Ovary (tissue), 9 donors: ENCODE data around the gene MRAS. TPM values are rescaled to one million over a fixed set of nuclear protein-coding genes. Genes with fewer than 3 reads are reported as not detected.

ENCODE experiments used
- DNase-seq, 5 donors: peaks; one replicate each; pipeline ENCODE4 v3.0.0-alpha.2; 2019 to 2020
- H3K27ac ChIP-seq, 2 donors: fragments of 200-600 bp; one replicate each; pipeline versions ENCODE4 v1.5.1 to v1.8.0; 2019 to 2022
- H3K27me3 ChIP-seq: fragments of 200-600 bp; one replicate; pipeline ENCODE4 v1.8.0; 2022
- H3K36me3 ChIP-seq: fragments of 200-600 bp; sonication (generic); one replicate; pipeline ENCODE4 v1.5.1; 2019
- H3K4me1 ChIP-seq: one replicate; pipeline ENCODE4 v1.8.1; 2013; ENCODE audit warnings: mild to moderate bottlenecking, moderate library complexity; ENCODE audit not compliant: insufficient read depth
- H3K4me3 ChIP-seq: fragments of 200-600 bp; sonication (generic); one replicate; pipeline ENCODE4 v1.5.1; 2017
- H3K9me3 ChIP-seq, 2 donors: fragments of 200-600 bp in 1 of 2; sonication (generic) in 1 of 2; one replicate each; pipeline versions ENCODE4 v1.5.1 to v1.8.1; 2013 to 2019; ENCODE audit warnings: mild to moderate bottlenecking in 1 of 2, moderate library complexity in 1 of 2
- EP300 ChIP-seq: sonication (generic); formaldehyde crosslinking; IDR thresholded peaks from one replicate; pipeline ENCODE4 v1.6.1; 2017; ENCODE audit warnings: antibody characterized with exemption
- POLR2A ChIP-seq: fragments of 450-650 bp; IDR thresholded peaks from one replicate; pipeline ENCODE4 v1.6.1; 2017; ENCODE audit warnings: antibody characterized with exemption, mild to moderate bottlenecking, moderate library complexity
- WGBS, 3 donors: extraction: QIAGEN DNeasy Blood & Tissue Kit in 1 of 3; methylation state at CpG; one replicate each; pipeline versions ENCODE4 v1.1.5 to v1.1.7; 2013 to 2017; 5-methylcytosine and 5-hydroxymethylcytosine counted together
- intact Hi-C, 4 donors: fragments of 100-400 bp; cut with DNase I; formaldehyde crosslinking; loops; one replicate each; pipeline versions ENCODE4 v1.11.0 to v1.15.1; 2022 to 2023
- polyA plus RNA-seq, 2 donors: library from polyadenylated mRNA; stranded (reverse); fragments of 200-250 nt in 1 of 2; fragments of 350-450 nt in 1 of 2; fragmentation: Illumina TruSeq in 1 of 2; extraction: RNeasy Lipid Tissue Mini Kit (QIAGEN cat#74804) in 1 of 2; gene quantifications; one replicate each; pipeline ENCODE4 v1.2.3, GENCODE V29; 2013 to 2014
- total RNA-seq, 7 donors: library from RNA; depleted of rRNA in 2 of 7; stranded (reverse); fragments of >200 nt in 2 of 7; fragmentation: NEBNext Ultra II Directional in 3 of 7; extraction: Animal tissue kit (Norgen Biotek cat#: 25700) in 3 of 7; gene quantifications; one replicate each; pipeline versions ENCODE4 v1.1.0 to v1.2.4, GENCODE V29; 2016 to 2023
- TF ChIP-seq, protein P1 (sequence below), 3 donors: fragments of 450-650 bp in 2 of 3; fragments of 200-600 bp in 1 of 3; IDR thresholded peaks; one replicate each; pipeline versions ENCODE4 v1.5.1 to v1.8.0; 2016 to 2022; ENCODE audit warnings: antibody characterized with exemption in 3 of 3, mild to moderate bottlenecking in 1 of 3
- donor health status: DM: no; HTN: no; CAD: no; lungs with moderate emphysema.
- donor health status: DM: no; HTN: no; CAD: no.
- donor health status: Bipolar disorder and iron deficiency.
- donor health status: DM: yes; HTN: yes; CAD: no.
- donor health status: DM: no; HTN: no; CAD: no.
- donor health status: DM: yes; HTN: yes; CAD: no.

Gene MRAS
- total and polyA plus RNA-seq, 9 donors = 35.9 to 148 (median 80.5) TPM

DNA sequence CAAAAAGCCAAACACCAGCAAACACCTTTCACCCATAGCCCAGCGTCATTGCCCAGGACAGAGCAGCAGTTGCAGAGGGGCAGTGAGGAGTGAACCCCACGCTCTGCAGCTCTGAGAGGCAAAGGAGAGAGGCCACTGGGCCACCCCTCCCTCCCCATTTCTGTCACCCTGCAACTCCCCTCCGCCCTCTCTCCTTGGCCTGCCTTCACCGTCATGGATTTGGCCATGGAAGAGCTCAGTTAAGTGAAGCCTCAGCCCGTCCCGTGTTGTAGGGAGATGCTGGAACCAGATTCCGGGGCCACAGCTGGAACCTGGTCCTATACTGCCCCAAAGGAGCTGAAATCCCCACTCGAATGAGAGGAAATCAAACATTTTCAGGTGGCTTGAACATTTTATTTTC, 21.9 kb downstream of the MRAS start:
- no peaks in the 10 kb centered on the region for H3K27me3 ChIP-seq
- peaks cover 23% of the 10 kb centered on the region for H3K4me1 ChIP-seq
- WGBS, 3 donors = 82 to 86% (median 82%) methylated on average over 8 of the region's 8 CpGs
- H3K4me3 ChIP-seq = no peak overlapping the region
- intact Hi-C loops = no loop called here
- no peaks in the 10 kb centered on the region for H3K9me3 ChIP-seq
- TF ChIP-seq EP300 (no peak), POLR2A (no peak)
- TF ChIP-seq, protein P1, sequence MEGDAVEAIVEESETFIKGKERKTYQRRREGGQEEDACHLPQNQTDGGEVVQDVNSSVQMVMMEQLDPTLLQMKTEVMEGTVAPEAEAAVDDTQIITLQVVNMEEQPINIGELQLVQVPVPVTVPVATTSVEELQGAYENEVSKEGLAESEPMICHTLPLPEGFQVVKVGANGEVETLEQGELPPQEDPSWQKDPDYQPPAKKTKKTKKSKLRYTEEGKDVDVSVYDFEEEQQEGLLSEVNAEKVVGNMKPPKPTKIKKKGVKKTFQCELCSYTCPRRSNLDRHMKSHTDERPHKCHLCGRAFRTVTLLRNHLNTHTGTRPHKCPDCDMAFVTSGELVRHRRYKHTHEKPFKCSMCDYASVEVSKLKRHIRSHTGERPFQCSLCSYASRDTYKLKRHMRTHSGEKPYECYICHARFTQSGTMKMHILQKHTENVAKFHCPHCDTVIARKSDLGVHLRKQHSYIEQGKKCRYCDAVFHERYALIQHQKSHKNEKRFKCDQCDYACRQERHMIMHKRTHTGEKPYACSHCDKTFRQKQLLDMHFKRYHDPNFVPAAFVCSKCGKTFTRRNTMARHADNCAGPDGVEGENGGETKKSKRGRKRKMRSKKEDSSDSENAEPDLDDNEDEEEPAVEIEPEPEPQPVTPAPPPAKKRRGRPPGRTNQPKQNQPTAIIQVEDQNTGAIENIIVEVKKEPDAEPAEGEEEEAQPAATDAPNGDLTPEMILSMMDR (IDR thresholded peaks at IDR 0.05) = no peak
- H3K27ac ChIP-seq = no peak overlapping the region
- no peaks in the 10 kb centered on the region for H3K36me3 ChIP-seq
- DNase-seq = no peak

DNA sequence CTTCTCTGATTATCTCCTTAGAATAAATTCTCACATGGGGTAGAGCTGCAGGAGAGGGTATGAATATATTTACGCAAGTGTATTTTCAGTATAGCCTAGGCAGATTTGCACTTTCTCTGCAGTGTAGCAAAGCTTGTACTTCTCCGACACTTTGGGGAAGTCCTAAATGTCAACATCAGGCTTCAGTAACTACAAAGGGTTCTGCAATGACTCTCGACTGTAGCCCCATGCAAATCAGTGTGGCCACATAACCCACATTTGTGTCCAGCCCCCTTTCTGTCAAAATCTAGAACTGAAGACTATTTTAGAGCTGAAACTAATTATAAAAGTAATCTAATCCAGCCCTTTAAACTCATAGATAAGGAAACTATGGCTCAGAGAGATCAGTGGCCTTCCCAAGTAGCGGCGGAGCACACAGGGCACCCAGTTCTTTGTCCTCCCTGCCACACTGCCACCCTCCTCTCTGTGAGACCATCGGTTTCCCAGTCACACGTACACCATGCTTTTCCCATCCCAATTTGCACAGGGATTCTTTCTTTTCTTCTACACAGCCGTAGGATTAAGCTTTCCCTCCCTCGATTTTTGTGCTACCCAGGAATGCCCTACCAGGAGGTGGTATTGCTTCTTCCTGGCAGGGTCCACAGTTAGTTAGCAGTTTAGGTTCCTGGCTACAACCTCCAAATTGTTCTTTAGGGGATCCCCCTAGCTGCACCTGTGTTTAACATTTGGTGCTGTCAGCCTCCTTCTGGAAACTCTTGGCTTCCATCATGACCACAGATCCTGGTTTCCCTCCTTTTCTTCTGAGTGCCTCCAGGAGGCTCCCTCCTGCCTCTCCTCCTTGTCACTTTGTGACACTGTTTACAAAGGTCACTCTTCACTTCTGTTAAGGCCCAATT, 22.9 kb downstream of the MRAS start:
- DNase-seq = no peak
- 91 to 94% (median 94%) methylated on average over 9 of the region's 9 CpGs for WGBS, 3 donors
- Histone ChIP-seq H3K27me3 (no peaks in the 10 kb centered on the region), H3K27ac (no peak overlapping the region), H3K4me1 (peaks cover 19% of the 10 kb centered on the region), H3K9me3 (no peaks in the 10 kb centered on the region), H3K4me3 (no peak overlapping the region), H3K36me3 (no peaks in the 10 kb centered on the region)
- intact Hi-C loops = no loop called here
- TF ChIP-seq, protein P1 (IDR thresholded peaks at IDR 0.05) = no peak
- TF ChIP-seq POLR2A (no peak), EP300 (no peak)

DNA sequence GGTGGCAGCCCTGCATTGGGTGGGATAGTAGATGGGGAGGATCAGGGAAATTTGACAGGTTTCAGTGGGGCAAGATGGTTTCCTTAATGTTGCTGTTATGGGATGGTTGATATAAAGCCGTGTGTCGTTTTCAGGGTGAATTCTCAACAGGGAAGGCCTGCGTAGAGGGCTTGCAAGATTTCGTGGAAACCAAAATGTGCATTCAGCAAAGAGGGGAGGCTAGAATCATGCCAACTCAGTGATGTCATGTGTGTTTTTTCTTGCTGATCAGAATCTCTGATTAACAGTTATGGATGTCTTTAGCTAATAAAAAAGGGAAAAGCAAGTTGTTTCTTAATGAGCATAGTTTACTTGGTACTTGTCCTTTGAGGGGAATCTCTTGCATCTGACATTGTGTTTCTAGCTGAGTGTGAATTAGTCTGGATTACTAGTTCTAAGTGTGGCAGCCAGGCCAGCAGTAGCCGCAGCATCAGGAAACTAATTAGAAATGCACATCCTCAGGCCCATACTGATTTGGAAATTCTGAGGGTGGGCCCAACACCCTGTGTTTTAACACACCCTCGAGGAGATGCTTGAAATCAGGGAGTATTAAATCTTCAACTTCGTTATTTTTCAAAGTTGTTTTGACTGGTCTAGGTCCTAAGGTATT, 24.8 kb downstream of the MRAS start:
- Histone ChIP-seq H3K4me1 (peaks cover 8% of the 10 kb centered on the region), H3K27ac (no peak overlapping the region)

DNA sequence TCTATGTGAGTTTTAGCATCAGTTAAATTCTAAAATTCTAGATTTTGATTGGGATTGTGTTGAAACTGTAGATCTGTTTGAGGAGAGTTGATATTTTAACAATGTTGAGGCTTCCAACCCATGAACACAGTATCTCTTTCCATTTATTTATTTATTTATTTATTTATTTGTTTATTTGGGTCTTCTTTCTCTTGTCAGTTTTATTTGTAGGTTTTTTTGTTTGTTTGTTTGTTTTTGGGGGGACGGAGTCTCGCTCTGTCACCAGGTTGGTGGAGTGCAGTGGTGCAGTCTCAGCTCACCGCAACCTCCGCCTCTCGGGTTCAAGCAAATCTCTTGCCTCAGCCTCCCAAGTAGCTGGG, 25.3 kb downstream of the MRAS start:
- no peak overlapping the region for H3K4me3 ChIP-seq
- TF ChIP-seq POLR2A = no peak
- TF ChIP-seq, protein P1 (IDR thresholded peaks at IDR 0.05) = no peak
- TF ChIP-seq EP300 = no peak
- intact Hi-C loops = no loop called here
- peaks cover 8% of the 10 kb centered on the region for H3K4me1 ChIP-seq
- H3K36me3 ChIP-seq = no peaks in the 10 kb centered on the region
- no peak overlapping the region for H3K27ac ChIP-seq
- WGBS, 3 donors = 98 to 100% (median 99%) methylated on average over 5 of the region's 5 CpGs
- no peaks in the 10 kb centered on the region for H3K27me3 ChIP-seq
- DNase-seq = no peak
- H3K9me3 ChIP-seq = no peaks in the 10 kb centered on the region

More for the DNA sequence above, 24.8 kb downstream of the MRAS start:
- intact Hi-C loops = no loop called here
- no peaks in the 10 kb centered on the region for H3K27me3 ChIP-seq
- TF ChIP-seq POLR2A = no peak
- no peak for TF ChIP-seq EP300
- TF ChIP-seq, protein P1 (IDR thresholded peaks at IDR 0.05) = no peak
- no peaks in the 10 kb centered on the region for H3K36me3 ChIP-seq
- H3K9me3 ChIP-seq = no peaks in the 10 kb centered on the region
- H3K4me3 ChIP-seq = no peak overlapping the region
- whole genome bisulfite sequencing, 3 donors = 81 to 87% (median 85%) methylated on average over 7 of the region's 7 CpGs
- DNase-seq = no peak
